Breast epithelium (tissue), 4 donors: ENCODE measurements around the gene LSM3. TPM values are rescaled to one million over a fixed set of nuclear protein-coding genes. Genes with fewer than 3 reads are reported as not detected.

Source experiments
- DNase-seq, 2 donors: peaks; one replicate each; pipeline ENCODE4 v3.0.0-alpha.2; 2019; ENCODE audit warnings: low spot score in 2 of 2
- H3K27ac ChIP-seq, 2 donors: fragments of 200-600 bp; sonication (generic) in 1 of 2; one replicate each; pipeline ENCODE4 v1.5.1; 2016 to 2019; ENCODE audit warnings: mild to moderate bottlenecking in 1 of 2
- H3K27me3 ChIP-seq, 2 donors: fragments of 200-600 bp; sonication (generic) in 1 of 2; one replicate each; pipeline versions ENCODE4 v1.5.1 to v1.6.0; 2017 to 2019; ENCODE audit warnings: control low read depth in 1 of 2, mild to moderate bottlenecking in 1 of 2
- H3K36me3 ChIP-seq: fragments of 200-600 bp; one replicate; pipeline ENCODE4 v1.5.1; 2019
- H3K4me1 ChIP-seq, 2 donors: fragments of 200-600 bp; sonication (generic); one replicate each; pipeline ENCODE4 v1.5.1; 2016 to 2019; ENCODE audit warnings: control low read depth in 1 of 2
- H3K4me3 ChIP-seq, 3 donors: fragments of 200-600 bp; sonication (generic); 1 replicate in 2 of 3; 2 replicates in 1 of 3; pipeline ENCODE4 v1.5.1; 2016 to 2019; ENCODE audit warnings: mild to moderate bottlenecking in 3 of 3, moderate library complexity in 2 of 3
- H3K9me3 ChIP-seq, 2 donors: fragments of 200-600 bp; sonication (generic) in 1 of 2; one replicate each; pipeline ENCODE4 v1.5.1; 2016 to 2019; ENCODE audit warnings: control low read depth in 1 of 2
- CTCF ChIP-seq, 3 donors: fragments of 450-650 bp; IDR thresholded peaks; one replicate each; pipeline ENCODE4 v1.5.1; 2016 to 2017; ENCODE audit warnings: antibody characterized with exemption in 3 of 3, mild to moderate bottlenecking in 3 of 3, moderate library complexity in 3 of 3
- POLR2A ChIP-seq: fragments of 450-650 bp; IDR thresholded peaks from one replicate; pipeline ENCODE4 v1.6.1; 2016; ENCODE audit warnings: antibody characterized with exemption, mild to moderate bottlenecking, moderate library complexity
- POLR2AphosphoS5 ChIP-seq, 3 donors: sonication (generic); formaldehyde crosslinking; IDR thresholded peaks; one replicate each; pipeline ENCODE4 v1.6.1; 2017; ENCODE audit warnings: antibody characterized with exemption in 3 of 3
- intact Hi-C: fragments of 100-400 bp; cut with DNase I; formaldehyde crosslinking; loops from one replicate; pipeline ENCODE4 v1.15.1; 2023; ENCODE audit warnings: low total_unique reads
- total RNA-seq, 3 donors: library from RNA; depleted of rRNA; stranded (reverse); fragments of >200 nt; gene quantifications; one replicate each; pipeline ENCODE4 v1.1.0, GENCODE V29; 2016

LSM3 gene
- total RNA-seq, 3 donors from 2014 or later: 10.5 to 11.5 (median 11.5) TPM

- H3K4me1 ChIP-seq: no peaks in the 10 kb centered on the region
- H3K9me3 ChIP-seq: no peaks in the 10 kb centered on the region
- no peak overlapping the region for H3K4me3 ChIP-seq
- TF ChIP-seq POLR2A: no peak
- no peak for TF ChIP-seq POLR2AphosphoS5 (IDR thresholded peaks at IDR 0.05)
- no peak for TF ChIP-seq CTCF (IDR thresholded peaks at IDR 0.05)
- H3K27me3 ChIP-seq: no peaks in the 10 kb centered on the region
- peaks cover 8% of the 10 kb centered on the region for H3K36me3 ChIP-seq
- no peak overlapping the region for H3K27ac ChIP-seq
- intact Hi-C loops: no loop called here
- no peak for DNase-seq
These were observed 46.5 kb upstream of the LSM3 start for GRCh38 chr3:14132120-14132519.

- intact Hi-C loops: no loop called here
- peaks cover 8% of the 10 kb centered on the region for H3K36me3 ChIP-seq
These were observed 45.9 kb upstream of the LSM3 start for GRCh38 chr3:14132689-14133088.

GRCh38 chr3:14133188-14133800 is 45.3 kb upstream of the LSM3 start:
- Histone ChIP-seq H3K27ac (no peak overlapping the region), H3K27me3 (no peaks in the 10 kb centered on the region), H3K9me3 (no peaks in the 10 kb centered on the region), H3K36me3 (peaks cover 8% of the 10 kb centered on the region), H3K4me1 (no peaks in the 10 kb centered on the region), H3K4me3 (no peak overlapping the region)
- no peak for DNase-seq
- intact Hi-C loops: no loop called here
- no peak for TF ChIP-seq CTCF (IDR thresholded peaks at IDR 0.05)
- no peak for TF ChIP-seq POLR2A

More at GRCh38 chr3:14132689-14133088, 45.9 kb upstream of the LSM3 start:
- DNase-seq: no peak
- TF ChIP-seq POLR2AphosphoS5 (IDR thresholded peaks at IDR 0.05) (no peak), POLR2A (no peak), CTCF (IDR thresholded peaks at IDR 0.05) (no peak)
- no peaks in the 10 kb centered on the region for H3K9me3 ChIP-seq
- no peak overlapping the region for H3K27ac ChIP-seq
- H3K4me3 ChIP-seq: no peak overlapping the region
- H3K4me1 ChIP-seq: no peaks in the 10 kb centered on the region
- H3K27me3 ChIP-seq: no peaks in the 10 kb centered on the region

- DNase-seq: no peak
- Histone ChIP-seq H3K4me3 (no peak overlapping the region), H3K36me3 (peaks cover 8% of the 10 kb centered on the region), H3K4me1 (no peaks in the 10 kb centered on the region), H3K9me3 (no peaks in the 10 kb centered on the region), H3K27me3 (no peaks in the 10 kb centered on the region), H3K27ac (no peak overlapping the region)
- intact Hi-C loops: no loop called here
- TF ChIP-seq POLR2AphosphoS5 (IDR thresholded peaks at IDR 0.05) (no peak), POLR2A (no peak), CTCF (IDR thresholded peaks at IDR 0.05) (no peak)
These were observed 44.7 kb upstream of the LSM3 start for GRCh38 chr3:14133876-14134275.

GRCh38 chr3:14134291-14134690 is 44.3 kb upstream of the LSM3 start:
- no peak for DNase-seq
- Histone ChIP-seq H3K4me3 (no peak overlapping the region), H3K4me1 (no peaks in the 10 kb centered on the region), H3K27me3 (no peaks in the 10 kb centered on the region), H3K9me3 (no peaks in the 10 kb centered on the region), H3K27ac (no peak overlapping the region), H3K36me3 (peaks cover 8% of the 10 kb centered on the region)
- intact Hi-C loops: no loop called here
- no peak for TF ChIP-seq POLR2A
- TF ChIP-seq POLR2AphosphoS5 (IDR thresholded peaks at IDR 0.05): no peak
- TF ChIP-seq CTCF (IDR thresholded peaks at IDR 0.05): no peak
